GM18505 (cell line): ENCODE results near the gene MYO1B.

Experiments used
- ATAC-seq: cut with Tn5 transposase; IDR thresholded peaks from one replicate; pipeline ENCODE4 v1.9.1; 2021; ENCODE audit not compliant: unreplicated experiment
- POLR2A ChIP-seq: IDR thresholded peaks from 4 replicates; pipeline ENCODE4 v1.6.1; 2011; ENCODE audit warnings: borderline replicate concordance; ENCODE audit not compliant: insufficient read depth, insufficient read length; ENCODE audit errors: extremely low read depth

The MYO1B gene

DNA sequence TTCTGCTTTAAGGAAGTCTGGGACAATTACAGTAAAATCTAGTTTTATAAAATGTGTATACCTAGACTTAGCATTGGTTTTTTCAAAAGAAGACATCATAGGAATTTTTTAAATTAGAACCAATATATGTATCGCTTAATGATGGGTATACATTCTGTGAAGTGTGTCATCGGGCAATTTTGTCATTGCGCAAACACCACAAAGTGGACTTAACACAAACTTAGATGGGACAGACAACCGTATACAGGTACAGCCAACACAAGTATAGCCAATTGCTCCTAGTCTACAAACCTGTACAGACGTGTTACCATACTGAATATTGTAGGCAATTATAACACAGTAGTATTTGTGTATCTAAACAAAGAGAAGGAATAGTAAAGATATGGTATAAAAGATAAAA, 12.7 kb downstream of the MYO1B start:
- ATAC-seq: no peak

DNA sequence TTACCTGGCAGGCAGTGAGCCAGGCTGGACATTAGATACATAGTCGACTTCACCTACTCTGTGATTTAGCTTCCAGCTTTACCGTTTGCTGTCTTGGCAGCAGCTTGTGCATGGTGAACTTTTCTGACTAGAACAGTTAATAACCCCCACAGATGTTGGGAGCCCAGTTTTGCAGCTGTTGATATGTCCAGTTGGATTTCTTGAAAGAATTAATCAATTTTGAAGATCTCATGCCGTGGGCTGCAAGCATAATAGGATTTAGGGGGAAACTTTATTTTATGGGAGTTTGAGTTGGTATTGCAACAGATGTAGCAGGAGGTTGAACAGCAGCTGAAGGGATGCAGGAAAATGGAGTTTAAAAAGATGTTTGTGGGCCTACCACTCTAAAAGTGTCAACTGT, 13.8 kb downstream of the MYO1B start:
- ATAC-seq: no peak
- no peak for TF ChIP-seq POLR2A

More for the DNA sequence above, 12.7 kb downstream of the MYO1B start:
- no peak for TF ChIP-seq POLR2A

DNA sequence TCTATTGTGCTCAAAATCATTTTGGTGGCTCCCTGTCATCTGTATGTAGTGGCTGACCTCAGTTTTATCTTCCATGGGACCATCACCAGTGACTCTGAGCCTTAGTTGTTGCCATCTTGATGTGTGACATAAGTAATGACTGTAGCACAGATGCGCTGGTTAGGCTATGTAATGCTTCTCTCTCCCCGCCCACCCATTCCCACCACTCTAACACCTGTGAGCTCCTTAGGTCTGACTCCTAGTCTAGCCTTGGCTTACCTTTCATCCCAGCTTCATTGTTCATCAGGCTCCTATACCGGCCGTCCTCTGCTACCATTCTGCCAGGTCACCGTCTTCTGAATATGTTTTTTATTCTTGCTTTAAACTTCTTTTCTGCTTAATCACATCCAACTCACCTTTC, 17.2 kb downstream of the MYO1B start:
- ATAC-seq: no peak
- TF ChIP-seq POLR2A: no peak

DNA sequence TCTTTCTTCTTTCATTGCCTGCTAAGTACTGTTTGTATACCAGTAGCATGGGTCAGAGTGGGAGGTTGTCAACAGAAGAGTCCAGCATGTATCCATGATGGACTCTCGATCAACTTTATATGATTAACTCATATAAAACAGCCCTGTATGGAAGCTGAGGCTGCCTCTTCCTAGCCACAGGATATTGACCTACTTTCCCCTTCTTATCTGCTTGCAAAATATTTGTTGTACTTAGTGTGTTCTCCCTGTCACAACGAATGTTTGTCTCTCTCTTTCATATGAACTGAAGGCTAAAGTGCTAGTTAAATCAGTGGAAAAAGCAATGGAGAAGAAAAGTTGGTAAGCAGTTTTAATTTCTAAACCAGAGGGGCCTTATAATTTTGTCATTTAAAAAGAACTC, 17.8 kb downstream of the MYO1B start:
- no peak for TF ChIP-seq POLR2A
- ATAC-seq: no peak

DNA sequence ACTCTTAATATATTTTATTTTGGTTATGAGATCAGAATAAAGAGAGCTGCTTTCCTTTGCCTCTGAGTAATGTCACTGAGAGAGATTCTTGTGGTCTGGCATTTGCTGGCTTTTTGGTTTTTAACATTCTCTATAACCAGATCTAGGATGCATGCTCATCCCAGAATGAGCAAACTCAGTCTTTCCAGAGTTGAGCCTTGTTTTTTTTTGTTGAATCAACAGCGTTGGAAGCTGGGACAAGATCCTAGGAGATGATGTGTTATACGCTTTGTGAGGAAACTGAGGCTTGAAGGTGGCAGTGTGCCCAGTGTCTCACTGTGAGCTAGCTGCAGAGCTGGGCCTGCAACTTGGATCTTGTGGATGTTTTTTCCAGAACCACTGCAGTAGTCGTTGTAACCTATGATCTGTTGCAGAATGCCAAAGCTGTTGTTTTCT, 19.5 kb downstream of the MYO1B start:
- ATAC-seq: no peak
- TF ChIP-seq POLR2A: no peak

DNA sequence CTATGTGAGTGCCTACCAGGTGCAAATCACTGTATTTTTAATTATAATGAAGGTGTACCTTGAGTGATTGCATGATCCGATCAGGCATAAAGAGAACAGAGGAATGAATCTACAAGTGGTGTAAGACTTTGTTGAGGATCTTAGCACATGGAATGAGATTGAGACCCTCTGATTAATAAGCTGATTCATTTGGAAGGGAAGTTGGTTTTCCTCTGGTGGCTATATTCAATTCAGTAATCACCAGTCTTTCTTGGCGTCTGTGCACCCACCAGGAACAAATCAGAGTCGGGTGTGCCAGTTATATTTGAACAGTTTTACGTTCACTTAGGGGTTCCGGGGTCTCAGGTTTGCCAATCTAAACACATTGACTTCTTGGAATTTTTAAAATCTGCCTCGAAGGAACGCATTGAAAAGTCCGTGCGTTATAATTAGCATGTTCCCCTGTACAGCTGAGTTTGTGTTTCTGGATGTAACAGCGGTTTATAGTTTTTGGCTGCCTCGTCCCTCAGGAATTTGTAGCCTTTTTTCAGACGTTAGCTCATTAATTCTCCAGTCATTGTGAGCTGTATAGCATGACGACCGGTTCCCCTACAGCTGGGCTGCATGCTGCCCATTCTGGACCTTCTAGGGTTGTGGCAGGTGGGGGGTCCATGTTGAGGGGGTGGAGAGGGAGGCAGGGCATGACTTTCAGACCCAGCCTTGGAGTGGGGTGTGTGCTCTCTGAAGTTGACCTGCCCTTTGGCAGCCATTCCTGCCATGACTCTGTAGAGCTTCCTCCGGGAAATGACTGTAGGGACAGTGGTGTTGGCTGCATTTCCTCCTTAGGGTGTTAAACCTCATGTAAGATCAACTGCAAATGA, 20.3 kb downstream of the MYO1B start:
- TF ChIP-seq POLR2A: no peak
- no peak for ATAC-seq

DNA sequence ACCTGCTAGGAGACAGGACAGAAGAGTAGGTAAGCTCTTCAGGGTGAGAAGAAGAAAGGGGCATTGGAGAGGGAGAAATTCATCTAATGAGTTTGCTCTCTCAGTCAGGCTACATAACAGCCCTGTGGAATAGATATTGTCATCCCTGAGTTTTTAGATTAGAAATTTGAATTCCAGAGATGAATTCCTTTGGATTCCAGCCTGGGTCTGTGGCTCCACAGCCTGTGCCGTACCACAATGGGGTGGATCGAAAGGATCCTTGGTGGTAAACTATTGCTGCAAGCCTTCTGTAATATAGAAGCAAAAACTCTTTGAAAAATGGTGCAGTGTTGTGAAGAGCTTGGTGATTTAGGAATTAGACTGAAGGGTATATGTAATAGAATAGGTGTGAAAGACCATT, 21.0 kb downstream of the MYO1B start:
- TF ChIP-seq POLR2A: no peak
- no peak for ATAC-seq

DNA sequence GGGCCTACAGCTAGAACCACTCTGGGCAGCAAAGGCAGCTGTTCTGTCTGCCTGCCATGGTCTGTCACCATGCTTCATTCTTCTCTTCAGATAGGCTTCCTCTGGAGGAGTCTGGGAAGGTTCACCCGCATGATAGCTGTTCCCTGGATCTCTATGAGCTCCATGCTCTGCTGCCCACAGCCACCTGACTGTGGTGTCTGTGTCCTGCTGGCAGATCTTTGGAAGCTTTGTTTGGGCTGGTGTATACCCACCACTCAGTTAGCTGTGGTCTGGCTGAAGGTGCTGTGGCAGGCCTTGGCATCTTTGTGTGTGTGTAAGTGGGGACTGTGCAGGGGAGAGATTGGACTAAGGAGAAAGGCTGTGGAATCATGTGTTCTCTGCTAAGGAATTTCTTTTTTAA, 23.4 kb downstream of the MYO1B start:
- ATAC-seq: no peak
- no peak for TF ChIP-seq POLR2A

DNA sequence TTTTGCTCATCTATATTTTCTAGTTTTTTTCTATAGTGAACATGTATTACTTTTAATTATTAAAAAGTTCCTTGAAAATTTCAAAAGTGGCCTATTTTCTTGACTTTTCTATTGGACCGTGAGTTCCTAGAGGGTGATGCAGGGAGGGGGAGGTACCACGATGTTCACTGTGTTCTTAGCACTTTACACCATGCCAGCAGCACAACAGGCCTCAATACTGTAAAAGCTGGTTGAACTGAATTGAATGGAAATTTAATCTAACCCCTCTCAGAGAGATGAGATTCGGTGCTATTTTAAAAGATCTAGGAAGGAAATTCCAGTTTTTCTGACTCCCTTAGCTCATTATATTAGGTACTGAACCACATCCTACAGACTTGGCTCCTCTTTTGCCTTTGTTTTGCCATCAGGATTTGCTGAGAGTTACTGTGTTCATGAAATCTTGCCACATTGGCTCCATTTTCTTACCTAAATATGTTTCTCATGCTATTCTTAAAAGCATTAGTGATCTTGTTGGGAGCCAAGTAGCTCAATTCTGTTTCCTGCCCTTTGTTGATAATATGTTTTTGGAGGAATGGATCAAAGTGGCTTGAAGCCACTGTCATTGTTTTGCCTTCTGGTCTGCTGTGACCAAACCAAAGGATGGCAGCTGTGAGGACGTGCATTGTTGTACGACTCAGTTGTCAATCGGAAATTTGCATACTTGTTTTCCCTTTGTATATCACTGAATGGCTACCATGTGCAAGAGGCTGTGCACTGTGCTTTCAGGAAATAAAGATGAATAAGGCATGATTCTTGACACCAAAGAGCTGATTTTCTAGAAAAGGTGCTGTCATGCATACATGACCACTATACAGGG, 25.3 kb downstream of the MYO1B start:
- no peak for TF ChIP-seq POLR2A
- ATAC-seq: no peak

DNA sequence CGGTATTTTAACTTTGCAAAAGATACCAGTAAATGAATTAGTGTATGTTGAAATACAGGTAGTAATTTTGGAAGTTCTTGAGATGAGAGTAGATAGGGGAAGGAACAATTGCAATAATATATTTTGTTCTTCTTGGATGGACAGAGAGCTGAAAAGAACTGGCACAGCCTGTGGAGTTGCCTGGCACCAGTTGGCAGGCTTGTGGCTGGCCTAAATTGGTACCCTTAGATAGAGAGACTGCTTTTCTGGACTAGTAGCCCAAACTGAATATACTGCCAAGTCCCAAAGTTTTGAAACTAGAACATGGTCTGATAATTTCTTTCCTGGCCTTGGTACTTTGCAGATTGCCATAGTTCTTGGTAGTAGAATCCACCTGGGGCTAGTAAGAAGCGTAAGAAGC, 26.9 kb downstream of the MYO1B start:
- no peak for ATAC-seq

DNA sequence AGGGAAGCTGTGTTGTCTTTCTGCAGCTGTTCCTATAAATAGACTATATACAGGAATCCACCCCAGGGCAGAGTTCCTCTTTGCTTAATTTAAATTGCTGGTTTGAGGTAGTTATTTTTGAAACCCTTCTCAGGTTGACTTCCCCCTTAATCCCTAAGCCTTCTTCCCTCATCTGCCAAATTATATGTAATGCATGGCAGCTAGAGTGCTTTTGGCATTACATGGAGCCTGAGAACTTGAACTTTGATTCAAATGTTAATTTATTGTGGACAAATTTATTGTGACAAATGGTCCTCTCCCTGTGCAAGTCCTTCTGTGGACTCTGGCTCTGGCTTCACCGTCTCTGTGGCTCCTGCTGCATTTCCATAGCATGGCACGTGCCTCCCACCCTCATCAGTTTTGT, 29.2 kb downstream of the MYO1B start:
- peak; percentile 62 for ATAC-seq
- TF ChIP-seq POLR2A: no peak

More for the DNA sequence above, 26.9 kb downstream of the MYO1B start:
- TF ChIP-seq POLR2A: no peak

DNA sequence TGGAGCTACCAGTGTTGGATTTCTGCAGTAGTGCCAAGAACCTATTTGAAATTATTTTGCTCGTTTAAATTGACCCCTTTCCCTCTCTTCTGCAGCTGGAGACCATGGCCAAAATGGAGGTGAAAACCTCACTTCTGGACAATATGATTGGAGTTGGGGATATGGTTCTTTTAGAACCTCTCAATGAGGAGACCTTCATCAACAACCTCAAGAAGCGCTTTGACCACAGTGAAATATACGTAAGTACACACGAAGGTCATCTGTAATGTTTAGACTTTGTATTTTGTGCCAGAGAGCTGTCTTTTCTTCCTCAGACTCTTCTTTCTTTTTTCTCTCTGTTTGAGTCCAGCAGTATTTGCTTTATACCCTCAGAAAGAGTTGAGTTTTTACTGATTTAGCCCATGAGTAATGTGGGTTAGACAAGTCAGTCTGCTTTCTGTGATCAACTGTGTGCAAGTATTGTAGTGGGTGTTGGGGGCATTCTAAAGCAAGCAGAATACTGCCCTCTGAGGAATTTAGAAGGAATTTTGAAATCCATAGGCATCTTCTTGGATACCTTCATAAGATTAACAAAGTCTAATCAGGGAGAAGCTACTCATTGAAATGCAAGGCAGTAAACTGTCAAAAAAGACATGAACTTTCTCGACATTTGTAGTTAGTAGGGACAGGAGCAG, 31.7 kb downstream of the MYO1B start:
- TF ChIP-seq POLR2A: no peak
- no peak for ATAC-seq

DNA sequence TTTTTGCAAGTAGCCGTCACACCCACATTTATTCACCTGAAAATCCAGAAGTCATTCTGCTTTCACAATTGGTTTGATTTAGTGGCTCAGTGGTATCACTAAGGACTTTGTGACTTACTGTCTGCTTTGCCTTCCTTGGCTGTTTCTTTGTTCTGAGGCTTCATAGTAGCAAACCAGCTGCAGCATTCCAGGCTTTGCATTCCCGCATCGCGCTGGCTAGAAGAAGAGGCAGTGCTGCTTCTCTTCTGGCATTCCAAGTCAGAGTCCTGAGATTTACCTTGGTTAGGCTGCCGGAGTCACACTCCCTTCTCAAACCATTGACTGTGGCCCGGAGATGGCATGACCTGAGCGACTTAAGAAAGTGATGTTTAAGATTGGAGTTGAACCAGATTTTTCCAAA, 35.1 kb downstream of the MYO1B start:
- no peak for TF ChIP-seq POLR2A
- no peak for ATAC-seq
